Panc1 (cell line): ENCODE data around the gene ING1.

Experiments used
- CTCF ChIP-seq: fragments of 450-650 bp; IDR thresholded peaks from 2 replicates; pipeline ENCODE4 v1.5.1; 2017; ENCODE audit warnings: mild to moderate bottlenecking
- POLR2AphosphoS5 ChIP-seq: IDR thresholded peaks from 2 replicates; pipeline ENCODE4 v1.6.1; 2012; ENCODE audit warnings: mild to moderate bottlenecking, low read depth, low read length, moderate library complexity
- REST ChIP-seq, 2 experiments: IDR thresholded peaks; 2 replicates each; pipeline ENCODE4 v1.6.1; 2011 to 2012; ENCODE audit warnings: low read depth in 2 of 2, control low read depth in 1 of 2, low read length in 1 of 2, mild to moderate bottlenecking in 1 of 2, moderate library complexity in 1 of 2; ENCODE audit not compliant: insufficient read depth in 1 of 2
- SIN3A ChIP-seq: IDR thresholded peaks from 2 replicates; pipeline ENCODE4 v1.6.1; 2012; ENCODE audit warnings: low read depth, mild to moderate bottlenecking, low read length, moderate library complexity, borderline replicate concordance; ENCODE audit not compliant: insufficient read depth

GRCh38 chr13:110758195-110758805, 44.8 kb downstream of the ING1 start:
- TF ChIP-seq POLR2AphosphoS5, result no peak
- TF ChIP-seq SIN3A, result no peak
- no peak for TF ChIP-seq CTCF
- no peak for TF ChIP-seq REST (IDR thresholded peaks at IDR 0.05; ENCODE audit: insufficient read depth in 1 of 2, low read depth in 2 of 2, low read length in 1 of 2)
